Neural cell (in vitro differentiated cells): Measurements from ENCODE around the gene NGLY1.

Experiments used
- EP300 ChIP-seq: fragments of 450-650 bp; conservative IDR thresholded peaks from 2 replicates; pipeline ENCODE4 v1.6.1; 2014; ENCODE audit warnings: antibody characterized with exemption, mild to moderate bottlenecking, moderate library complexity; ENCODE audit not compliant: poor library complexity, severe bottlenecking
- EZH2 ChIP-seq: fragments of 200-600, 300-800 bp; shearing (Covaris generic), sonication (generic); IDR thresholded peaks from 2 replicates; pipeline ENCODE4 v1.6.1; 2014; ENCODE audit warnings: antibody characterized with exemption, low read length, borderline replicate concordance, mild to moderate bottlenecking; ENCODE audit not compliant: insufficient read depth, poor library complexity, severe bottlenecking

GRCh38 chr3:25744470-25744869 lies 38.8 kb downstream of the NGLY1 start:
- no peak for TF ChIP-seq EP300
- no peak for TF ChIP-seq EZH2
